ENCODE measurements around the gene EEF1A2.

The EEF1A2 gene

DNA sequence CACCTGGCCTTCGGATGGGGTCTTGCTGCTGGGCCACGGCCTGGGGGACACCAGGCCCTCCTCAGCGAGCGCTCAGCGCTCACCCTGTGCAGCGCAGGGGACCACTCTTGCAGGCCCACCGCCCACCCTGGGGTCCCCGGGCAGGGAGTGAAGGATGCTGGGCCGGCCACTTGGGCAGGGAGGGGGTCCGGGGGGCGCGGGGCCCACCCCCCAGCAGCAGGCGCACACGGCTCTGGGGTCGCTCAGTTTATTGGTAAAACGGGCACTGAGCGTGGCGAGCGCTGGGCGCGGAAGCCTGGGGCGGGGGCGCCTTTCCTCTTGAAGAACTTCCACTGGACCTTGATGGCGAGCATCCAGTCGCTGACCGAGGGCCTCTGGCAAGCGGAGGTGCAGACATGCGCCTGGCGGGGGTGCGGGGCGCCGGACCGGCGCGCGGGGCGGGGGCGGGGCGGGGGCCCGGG is 11.1 kb downstream of the EEF1A2 start:
- in situ Hi-C loops (cut with HindIII; ENCODE audit: low sequenced_read_pairs): no loop called here
- no peak for DNase-seq (ENCODE audit: low read depth, low spot score)
- TF ChIP-seq, protein P1, sequence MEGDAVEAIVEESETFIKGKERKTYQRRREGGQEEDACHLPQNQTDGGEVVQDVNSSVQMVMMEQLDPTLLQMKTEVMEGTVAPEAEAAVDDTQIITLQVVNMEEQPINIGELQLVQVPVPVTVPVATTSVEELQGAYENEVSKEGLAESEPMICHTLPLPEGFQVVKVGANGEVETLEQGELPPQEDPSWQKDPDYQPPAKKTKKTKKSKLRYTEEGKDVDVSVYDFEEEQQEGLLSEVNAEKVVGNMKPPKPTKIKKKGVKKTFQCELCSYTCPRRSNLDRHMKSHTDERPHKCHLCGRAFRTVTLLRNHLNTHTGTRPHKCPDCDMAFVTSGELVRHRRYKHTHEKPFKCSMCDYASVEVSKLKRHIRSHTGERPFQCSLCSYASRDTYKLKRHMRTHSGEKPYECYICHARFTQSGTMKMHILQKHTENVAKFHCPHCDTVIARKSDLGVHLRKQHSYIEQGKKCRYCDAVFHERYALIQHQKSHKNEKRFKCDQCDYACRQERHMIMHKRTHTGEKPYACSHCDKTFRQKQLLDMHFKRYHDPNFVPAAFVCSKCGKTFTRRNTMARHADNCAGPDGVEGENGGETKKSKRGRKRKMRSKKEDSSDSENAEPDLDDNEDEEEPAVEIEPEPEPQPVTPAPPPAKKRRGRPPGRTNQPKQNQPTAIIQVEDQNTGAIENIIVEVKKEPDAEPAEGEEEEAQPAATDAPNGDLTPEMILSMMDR (IDR thresholded peaks at IDR 0.05; ENCODE audit: low read depth, low read length): no peak
- no peak overlapping the region for H3K4me3 ChIP-seq (ENCODE audit: low read depth, low read length)

DNA sequence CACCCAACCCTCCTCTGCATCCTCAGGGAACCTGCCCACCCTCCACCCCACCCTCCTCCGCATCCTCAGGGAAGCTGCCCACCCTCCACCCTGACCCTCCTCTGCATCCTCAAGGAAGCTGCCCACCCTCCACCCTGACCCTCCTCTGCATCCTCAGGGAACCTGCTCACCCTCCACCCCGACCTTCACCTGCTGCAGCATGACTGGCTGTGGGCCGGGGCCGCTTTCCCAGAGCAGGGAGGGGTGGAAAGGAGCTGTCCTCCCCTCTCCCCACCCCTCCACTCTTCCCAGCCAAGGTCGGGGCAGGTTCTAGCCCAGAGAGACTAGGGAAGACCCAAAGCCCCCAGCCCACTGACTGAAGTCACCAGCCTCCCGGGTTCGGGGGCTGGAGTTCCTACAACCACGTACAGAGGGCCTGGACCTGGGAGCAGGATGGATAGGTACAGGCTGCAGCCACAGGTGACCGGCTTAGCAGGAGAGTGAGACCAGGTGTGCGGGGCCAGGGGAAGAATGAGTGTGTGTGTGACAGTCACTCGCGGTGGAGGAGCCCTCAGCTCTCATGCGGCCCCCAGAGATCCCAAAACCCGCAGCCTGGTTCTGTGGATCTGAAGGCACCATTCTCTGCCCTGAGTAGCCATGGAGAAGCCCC is 11.6 kb downstream of the EEF1A2 start:
- in situ Hi-C loops (cut with HindIII; ENCODE audit: low sequenced_read_pairs): no loop called here
- TF ChIP-seq, protein P1 (IDR thresholded peaks at IDR 0.05; ENCODE audit: low read depth, low read length): no peak
- no peak overlapping the region for H3K4me3 ChIP-seq (ENCODE audit: low read depth, low read length)
- DNase-seq (ENCODE audit: low read depth, low spot score): no peak

DNA sequence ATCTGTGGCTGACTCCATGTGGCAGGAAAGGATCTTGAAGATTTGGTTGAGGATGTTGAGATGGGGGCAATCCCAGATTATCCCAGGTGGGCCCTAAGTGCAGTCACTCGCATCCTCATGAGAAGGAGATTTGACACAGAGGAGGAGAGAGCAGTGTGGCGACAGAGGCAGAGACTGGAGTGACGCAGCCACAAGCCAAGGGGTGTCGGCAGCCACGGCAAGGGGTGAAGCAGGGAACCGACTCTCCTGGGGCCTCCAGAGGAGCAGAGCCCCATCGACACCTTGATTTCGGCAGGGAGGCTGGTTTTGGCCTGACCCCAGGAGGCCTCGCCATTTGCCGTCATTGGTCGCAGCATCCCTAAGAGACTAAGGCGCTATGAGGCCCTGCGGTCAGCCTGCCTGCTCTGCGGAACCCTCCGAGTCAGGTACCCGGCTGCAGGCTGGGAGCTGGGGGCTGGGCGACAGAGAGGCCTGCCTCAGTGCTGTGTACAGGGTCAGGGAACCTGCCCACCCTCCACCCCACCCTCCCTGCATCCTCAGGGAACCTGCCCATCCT is 12.5 kb downstream of the EEF1A2 start:
- in situ Hi-C loops (cut with HindIII; ENCODE audit: low sequenced_read_pairs): no loop called here
- no peak overlapping the region for H3K4me3 ChIP-seq (ENCODE audit: low read depth, low read length)
- TF ChIP-seq, protein P1 (IDR thresholded peaks at IDR 0.05; ENCODE audit: low read depth, low read length): no peak
- no peak for DNase-seq (ENCODE audit: low read depth, low spot score)

DNA sequence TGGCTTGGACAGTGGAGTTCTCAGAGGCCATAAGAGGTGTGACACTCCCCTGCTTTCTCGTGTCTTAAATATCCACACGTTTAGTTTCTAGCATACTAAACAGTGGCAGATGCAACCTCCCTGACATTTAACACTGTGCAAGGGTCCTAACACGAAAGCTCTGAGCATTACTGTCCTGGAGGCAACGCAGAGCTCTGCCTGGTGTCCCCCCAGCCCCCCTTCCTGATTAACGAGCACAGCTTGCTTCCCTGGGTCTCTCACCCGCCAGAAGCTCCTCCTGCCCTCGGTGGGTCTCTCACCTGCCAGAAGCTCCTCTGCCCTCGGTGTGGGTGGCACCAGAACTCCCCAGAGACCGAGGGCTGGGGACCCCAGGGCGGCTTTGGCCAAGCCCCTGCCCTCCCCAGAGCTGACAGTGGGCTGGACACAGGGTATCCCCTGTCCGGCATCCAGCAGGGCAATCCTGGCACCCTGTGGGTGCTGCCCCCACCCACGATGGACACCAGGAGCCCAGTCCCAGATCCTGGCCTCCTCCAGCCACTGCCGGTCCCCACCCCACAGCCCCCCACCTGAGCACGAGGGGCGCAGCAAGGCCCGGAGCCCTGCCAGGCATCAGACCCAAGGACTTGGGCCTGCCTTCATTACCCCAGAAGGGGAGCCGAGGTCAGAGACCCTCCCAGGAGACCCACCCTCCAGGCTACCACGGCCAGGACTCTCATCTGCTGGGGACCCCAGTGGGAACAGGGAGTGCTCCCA is 14.1 kb downstream of the EEF1A2 start:
- TF ChIP-seq, protein P1 (IDR thresholded peaks at IDR 0.05; ENCODE audit: low read depth, low read length): no peak
- in situ Hi-C loops (cut with HindIII; ENCODE audit: low sequenced_read_pairs): no loop called here
- no peak for DNase-seq (ENCODE audit: low read depth, low spot score)
- H3K4me3 ChIP-seq (ENCODE audit: low read depth, low read length): no peak overlapping the region

DNA sequence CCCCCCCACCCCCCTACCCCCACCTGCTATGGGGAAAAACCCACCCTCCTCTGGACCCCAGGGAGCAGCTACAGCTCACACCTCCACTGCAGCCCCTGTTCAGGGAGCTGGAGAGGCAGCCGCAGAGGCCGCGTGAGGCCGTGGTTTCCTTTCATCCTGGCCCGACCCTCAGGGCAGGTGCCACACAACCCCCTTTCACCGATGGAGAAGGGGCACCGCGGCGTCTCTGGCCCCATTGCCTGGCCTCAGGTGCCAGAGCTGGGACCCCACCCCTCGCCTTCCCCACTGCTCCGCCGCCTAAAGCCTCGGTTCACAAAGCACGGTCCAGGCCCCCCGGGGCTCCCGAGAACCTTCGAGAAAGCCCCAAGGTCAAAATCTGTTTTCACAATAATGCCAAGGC is 14.6 kb downstream of the EEF1A2 start:
- TF ChIP-seq, protein P1 (IDR thresholded peaks at IDR 0.05; ENCODE audit: low read depth, low read length): no peak
- H3K4me3 ChIP-seq (ENCODE audit: low read depth, low read length): no peak overlapping the region
- no peak for DNase-seq (ENCODE audit: low read depth, low spot score)
- in situ Hi-C loops (cut with HindIII; ENCODE audit: low sequenced_read_pairs): no loop called here

DNA sequence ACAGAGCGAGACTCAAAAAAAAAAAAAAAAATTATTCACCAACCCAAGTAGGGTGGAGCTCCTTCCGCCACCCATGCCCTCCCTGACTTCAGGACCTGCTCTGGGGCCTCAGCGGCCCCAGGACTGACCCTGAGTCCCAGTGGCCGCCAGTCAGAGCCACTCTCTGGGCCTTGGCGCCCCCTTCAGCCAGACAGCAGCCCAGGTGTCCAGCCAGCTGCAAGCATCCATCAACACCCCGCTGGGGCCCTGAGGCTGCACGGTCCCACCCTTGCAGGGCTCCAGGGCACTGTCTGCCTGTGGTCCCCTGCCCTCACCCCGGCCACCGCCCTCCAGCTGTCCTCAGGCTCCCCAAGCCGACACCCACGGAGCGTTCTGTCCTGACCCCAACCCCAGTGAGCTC is 15.0 kb downstream of the EEF1A2 start:
- no peak overlapping the region for H3K4me3 ChIP-seq (ENCODE audit: low read depth, low read length)
- TF ChIP-seq, protein P1 (IDR thresholded peaks at IDR 0.05; ENCODE audit: low read depth, low read length): no peak
- in situ Hi-C loops (cut with HindIII; ENCODE audit: low sequenced_read_pairs): no loop called here
- DNase-seq (ENCODE audit: low read depth, low spot score): no peak
